Endothelial cell of umbilical vein (primary cell): ENCODE data around the gene TUFM. TPM values are rescaled to one million over a fixed set of nuclear protein-coding genes. Genes with fewer than 3 reads are reported as not detected.

Experiments used
- BruUV-seq: library from RNA; stranded (reverse); fragments of 400-500 nt; replicated peaks from 2 replicates; lab custom pipeline; 2021; lab: Mats Ljungman, UMichigan
- CTCF ChIA-PET: fragments of 300-600, 350-600 bp; sonication (Branson Sonifier 250); formaldehyde crosslinking; loops from one replicate; lab custom pipeline; 2021; ENCODE audit warnings: antibody characterized with exemption, inconsistent platforms; lab: Charles Lee
- POLR2A ChIA-PET: fragments of 300-600, 350-600 bp; sonication (Branson Sonifier 250); formaldehyde crosslinking; loops from one replicate; lab custom pipeline; 2021; ENCODE audit warnings: antibody characterized with exemption, inconsistent platforms; lab: Charles Lee
- DNase-seq: peaks from one replicate; pipeline ENCODE4 v3.0.0-alpha.2; 2011; ENCODE audit warnings: low read depth, low spot score
- FAIRE-seq: peaks from 2 replicates; lab custom pipeline; 2011; peaks lifted over from hg19 to GRCh38; lab: Jason Lieb, UNC
- H2AFZ ChIP-seq: 2 replicates; pipeline ENCODE4 v1.6.0; 2012; ENCODE audit warnings: low read depth, low read length, control low read depth, inconsistent platforms
- H3K27ac ChIP-seq: 2 replicates; pipeline ENCODE4 v1.5.1; 2011; ENCODE audit warnings: low read depth, mild to moderate bottlenecking, control low read depth, low read length, moderate library complexity; ENCODE audit not compliant: insufficient read depth
- H3K27me3 ChIP-seq, 2 experiments: 2 replicates each; pipeline versions ENCODE4 v1.6.0 to v1.6.1; 2011; ENCODE audit warnings: low read length in 2 of 2, mixed read lengths in 1 of 2; ENCODE audit not compliant: control insufficient read depth in 2 of 2, insufficient read depth in 2 of 2
- H3K36me3 ChIP-seq, 2 experiments: 2 replicates in 1 of 2; 3 replicates in 1 of 2; pipeline ENCODE4 v1.5.1; 2011; ENCODE audit warnings: low read length in 2 of 2, mild to moderate bottlenecking in 1 of 2, moderate library complexity in 1 of 2; ENCODE audit not compliant: control insufficient read depth in 2 of 2, insufficient read depth in 2 of 2; ENCODE audit errors: extremely low read depth in 1 of 2
- H3K4me1 ChIP-seq: 3 replicates; pipeline ENCODE4 v1.5.1; 2011; ENCODE audit warnings: mild to moderate bottlenecking, low read length; ENCODE audit not compliant: control insufficient read depth, insufficient read depth; ENCODE audit errors: extremely low read depth
- H3K4me2 ChIP-seq: 2 replicates; pipeline ENCODE4 v1.6.1; 2011; ENCODE audit warnings: low read length, control low read depth, mixed read lengths; ENCODE audit not compliant: insufficient read depth
- H3K4me3 ChIP-seq, 3 experiments: fragments of 200-600 bp in 1 of 3; sonication (generic), shearing (Covaris generic) in 1 of 3; replicated peaks in 1 of 3; 2 replicates each; pipeline ENCODE4 v1.5.1; 2011 to 2016; ENCODE audit warnings: control low read depth in 3 of 3, low read length in 3 of 3, mild to moderate bottlenecking in 2 of 3, inconsistent platforms in 1 of 3, low read depth in 1 of 3, moderate library complexity in 1 of 3; ENCODE audit not compliant: insufficient read depth in 1 of 3
- H3K79me2 ChIP-seq: 2 replicates; pipeline ENCODE4 v1.6.0; 2012; ENCODE audit warnings: low read length, inconsistent platforms; ENCODE audit not compliant: control insufficient read depth, insufficient read depth
- H3K9ac ChIP-seq: replicated peaks from 2 replicates; pipeline ENCODE3; 2011; ENCODE audit warnings: low read length, control low read depth; ENCODE audit not compliant: insufficient read depth; ENCODE audit errors: extremely low read depth
- H3K9me1 ChIP-seq: replicated peaks from 3 replicates; pipeline ENCODE4 v1.6.0; 2011; ENCODE audit warnings: mild to moderate bottlenecking, low read length; ENCODE audit not compliant: control insufficient read depth, insufficient read depth; ENCODE audit errors: extremely low read depth
- H3K9me3 ChIP-seq: replicated peaks from 2 replicates; pipeline ENCODE4 v1.5.1; 2012; ENCODE audit warnings: low read length, inconsistent platforms; ENCODE audit not compliant: control insufficient read depth, insufficient read depth
- H4K20me1 ChIP-seq: replicated peaks from 2 replicates; pipeline ENCODE3; 2011; ENCODE audit warnings: mild to moderate bottlenecking, low read length; ENCODE audit not compliant: control insufficient read depth, insufficient read depth; ENCODE audit errors: extremely low read depth
- CTCF ChIP-seq, 2 donors: IDR thresholded peaks; 1 replicate in 1 of 2; 2 replicates in 1 of 2; pipeline ENCODE4 v1.5.1; 2011; ENCODE audit warnings: low read length in 2 of 2, mild to moderate bottlenecking in 2 of 2, moderate library complexity in 2 of 2, control low read depth in 1 of 2, inconsistent platforms in 1 of 2, low read depth in 1 of 2; ENCODE audit not compliant: insufficient read depth in 1 of 2; ENCODE audit errors: extremely low read depth in 1 of 2
- EZH2 ChIP-seq: IDR thresholded peaks from 2 replicates; pipeline ENCODE4 v1.6.1; 2012; ENCODE audit warnings: borderline replicate concordance, low read depth, mild to moderate bottlenecking, moderate library complexity, low read length, inconsistent platforms; ENCODE audit not compliant: severe bottlenecking
- FOS ChIP-seq: IDR thresholded peaks from 2 replicates; pipeline ENCODE4 v1.6.1; 2011; ENCODE audit warnings: mild to moderate bottlenecking, low read length, moderate library complexity, borderline replicate concordance; ENCODE audit not compliant: insufficient read depth
- GATA2 ChIP-seq: IDR thresholded peaks from 2 replicates; pipeline ENCODE4 v1.7.0; 2011; ENCODE audit warnings: low read depth, mild to moderate bottlenecking, moderate library complexity, mixed read lengths, low read length; ENCODE audit not compliant: insufficient read length, insufficient read depth
- JUN ChIP-seq: IDR thresholded peaks from 2 replicates; pipeline ENCODE4 v1.6.1; 2011; ENCODE audit warnings: borderline replicate concordance, low read depth; ENCODE audit not compliant: insufficient read length, insufficient read depth
- MYC ChIP-seq: IDR thresholded peaks from one replicate; pipeline ENCODE4 v1.6.1; 2011; ENCODE audit warnings: mild to moderate bottlenecking, low read depth, low read length
- POLR2A ChIP-seq: IDR thresholded peaks from 2 replicates; pipeline ENCODE4 v1.6.1; 2012; ENCODE audit warnings: low read depth, mild to moderate bottlenecking, control low read depth, low read length
- POLR2AphosphoS5 ChIP-seq: IDR thresholded peaks from 2 replicates; pipeline ENCODE4 v1.6.1; 2012; ENCODE audit warnings: low read depth, mild to moderate bottlenecking, control low read depth, low read length, moderate library complexity; ENCODE audit not compliant: insufficient read depth
- dilution Hi-C: fragments of 300-500 bp; cut with MboI; formaldehyde crosslinking; loops from one replicate; pipeline ENCODE4 v1.15.0; 2019; ENCODE audit warnings: low sequenced_read_pairs; ENCODE audit not compliant: extremely low pct_ligation_motif_present
- intact Hi-C: fragments of 100-400 bp; cut with micrococcal nuclease; formaldehyde crosslinking; loops from one replicate; pipeline ENCODE4 v1.10.0; 2022
- polyA plus RNA-seq, 4 experiments: library from polyadenylated mRNA; depleted of rRNA in 3 of 4; stranded (reverse) in 3 of 4; unstranded in 1 of 4; fragments of >200 nt; gene quantifications; 2 replicates each; pipeline versions ENCODE4 v1.2.1 to v1.2.3, GENCODE V29; 2011 to 2012; ENCODE audit warnings: missing spikeins in 1 of 4
- total RNA-seq: library from RNA; stranded (reverse); gene quantifications from 2 replicates; pipeline ENCODE4 v1.2.3, GENCODE V29; 2021
- TF ChIP-seq, protein P1 (sequence below): IDR thresholded peaks from 2 replicates; pipeline ENCODE4 v1.6.1; 2011; ENCODE audit not compliant: insufficient read depth, insufficient read length

The TUFM gene
- total and polyA plus RNA-seq, 2 donors (not counting 3 experiments of a cell fraction or from before 2014, with no cell fraction given), result 186 to 227 TPM

GRCh38 chr16:28838558-28838918 is 7.6 kb downstream of the TUFM start:
- FAIRE-seq (no peak), DNase-seq (no peak)
- no TSS peak for BruUV-seq
- no peak overlapping the region for H3K9ac ChIP-seq
- intact Hi-C loops, result no loop called here
- H2AFZ ChIP-seq, result no peak overlapping the region
- peaks cover 14 to 48% of the 10 kb centered on the region in 2 experiments for H3K36me3 ChIP-seq
- no peaks in the 10 kb centered on the region for H3K9me1 ChIP-seq
- dilution Hi-C loops, result no loop called here
- H3K79me2 ChIP-seq, result no peaks in the 10 kb centered on the region
- ChIA-PET POLR2A (no interaction called here), CTCF (interaction anchor here (1.6 kb wide), 1 partner anchor 107 kb away, joined by 5 read pairs; no protein-coding TSS in a partner anchor)
- no peaks in the 10 kb centered on the region for H3K9me3 ChIP-seq
- no peaks in the 10 kb centered on the region for H3K4me1 ChIP-seq
- no peak overlapping the region for H3K4me2 ChIP-seq
- no peak overlapping the region for H3K4me3 ChIP-seq
- no peaks in the 10 kb centered on the region for H3K27me3 ChIP-seq
- H4K20me1 ChIP-seq, result no peaks in the 10 kb centered on the region
- TF ChIP-seq JUN (no peak), FOS (no peak), EZH2 (no peak), POLR2A (no peak), POLR2AphosphoS5 (no peak), GATA2 (no peak), MYC (no peak), CTCF (IDR thresholded peaks at IDR 0.05; ENCODE audit: extremely low read depth in 1 of 2, insufficient read depth in 1 of 2, low read depth in 1 of 2, low read length in 2 of 2) (no peak)
- TF ChIP-seq, protein P1, sequence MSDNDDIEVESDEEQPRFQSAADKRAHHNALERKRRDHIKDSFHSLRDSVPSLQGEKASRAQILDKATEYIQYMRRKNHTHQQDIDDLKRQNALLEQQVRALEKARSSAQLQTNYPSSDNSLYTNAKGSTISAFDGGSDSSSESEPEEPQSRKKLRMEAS, result no peak
- no peak overlapping the region for H3K27ac ChIP-seq
